GM18519 (cell line): ENCODE data around the gene SNAI3.

Source experiments
- ATAC-seq: cut with Tn5 transposase; IDR thresholded peaks from one replicate; pipeline ENCODE4 v1.9.1; 2021; ENCODE audit warnings: mild to moderate bottlenecking, moderate library complexity; ENCODE audit not compliant: unreplicated experiment, low FRiP score

Gene SNAI3

DNA sequence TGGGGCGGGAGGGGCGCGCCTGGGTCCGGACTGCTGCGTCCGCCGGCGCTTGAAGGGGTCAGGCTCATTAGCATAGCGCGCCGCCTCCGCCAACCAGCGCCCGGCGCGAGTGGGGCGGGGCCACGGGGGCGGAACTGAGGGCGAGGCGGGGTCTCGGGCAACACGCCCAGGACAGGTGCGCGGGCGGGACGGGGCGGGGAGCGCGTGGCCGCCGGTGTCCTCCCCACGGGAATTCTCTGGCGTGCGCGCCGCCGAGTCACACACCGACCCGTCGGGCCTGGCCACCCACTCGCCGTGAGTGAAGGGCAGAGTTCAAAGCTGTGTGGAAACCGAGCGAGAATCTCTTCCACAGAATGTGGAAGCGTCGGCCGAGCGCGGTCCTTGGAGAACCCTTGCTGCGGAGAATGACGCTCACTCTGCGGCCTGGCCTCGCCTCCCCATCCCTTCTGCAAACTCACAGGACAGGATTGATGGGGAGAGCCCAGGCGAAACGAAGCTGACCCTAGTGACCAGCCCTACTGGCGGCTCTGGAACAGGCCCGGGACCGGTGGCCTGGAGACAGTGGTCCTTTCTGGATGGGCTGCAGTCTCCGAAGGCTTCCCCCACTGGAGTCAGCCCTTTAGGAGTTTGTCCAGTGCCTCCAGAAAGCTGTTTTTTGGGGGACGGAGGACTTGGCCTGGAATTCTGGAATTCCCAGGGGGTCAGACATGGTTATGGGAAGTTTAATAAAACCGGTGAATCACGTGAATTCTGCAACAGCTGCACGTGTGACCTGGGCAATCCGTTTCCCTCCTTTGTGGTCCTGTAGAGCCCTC lies at the start of gene SNAI3:
Gene SNAI3 (minus strand): TSS at position 69 of the 815 bp plus-strand sequence. CDS start 101 bp downstream, outside the sequence.
- no peak for ATAC-seq

- no peak for ATAC-seq
These were observed 49.8 kb upstream of the SNAI3 start for GRCh38 chr16:88736088-88736487.

DNA sequence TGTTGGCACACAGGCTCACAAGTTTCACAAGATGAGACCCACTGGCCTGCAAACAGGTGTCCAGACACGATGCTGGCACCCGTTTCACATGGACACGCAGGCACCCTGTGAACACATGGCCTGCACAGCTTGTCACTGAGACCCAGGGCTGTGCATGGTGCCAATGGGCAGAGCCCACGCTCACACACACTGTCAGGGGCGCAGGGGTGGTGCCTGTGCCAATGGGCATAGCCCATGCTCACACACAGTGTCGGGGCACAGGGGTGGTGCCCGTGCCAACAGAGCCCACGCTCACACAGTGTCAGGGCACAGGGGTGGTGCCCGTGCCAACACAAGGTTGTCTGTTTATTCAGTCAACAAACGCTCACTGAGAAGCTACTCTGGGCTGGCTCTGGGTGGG lies 49.3 kb upstream of the SNAI3 start:
- ATAC-seq = no peak

DNA sequence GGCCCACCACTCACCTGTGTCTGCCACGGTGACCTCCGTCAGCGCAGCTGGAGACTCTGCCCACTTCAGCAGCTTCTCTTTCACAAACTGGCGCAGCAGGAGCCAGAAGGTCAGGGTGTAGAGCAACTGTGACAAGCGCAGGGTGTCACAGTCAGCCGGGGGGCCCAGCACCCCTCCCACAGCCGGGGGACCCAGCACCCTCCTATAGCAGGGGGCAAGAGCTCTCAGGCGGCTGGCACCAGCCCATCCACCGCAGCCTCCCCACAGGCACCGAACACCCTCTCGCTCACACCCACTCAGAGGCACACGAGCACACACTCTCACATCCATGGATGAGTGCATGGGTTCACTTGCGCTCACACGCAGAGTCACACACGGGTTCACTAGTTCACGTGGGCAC lies 48.8 kb upstream of the SNAI3 start:
- ATAC-seq = no peak

DNA sequence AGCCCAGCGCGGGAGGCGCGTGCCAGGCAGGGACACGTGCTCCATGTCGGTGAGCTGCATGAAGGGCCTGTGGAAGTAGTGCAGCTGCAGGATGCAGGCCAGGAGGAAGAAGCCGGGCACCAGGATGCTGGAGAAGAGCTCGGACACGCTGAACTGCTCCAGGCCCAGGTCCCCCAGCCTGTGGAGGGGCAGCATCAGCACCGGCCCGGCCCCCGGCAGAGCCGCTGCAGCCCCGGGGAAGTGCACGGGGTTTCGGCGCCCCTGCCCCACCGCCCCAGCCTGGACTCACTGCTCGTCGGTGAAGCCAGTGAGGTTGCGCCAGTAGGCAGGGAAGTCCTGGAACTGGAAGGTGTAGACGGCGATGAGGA lies 48.0 kb upstream of the SNAI3 start:
- ATAC-seq = no peak

GRCh38 chr16:88733630-88734360 lies 47.5 kb upstream of the SNAI3 start:
- no peak for ATAC-seq

DNA sequence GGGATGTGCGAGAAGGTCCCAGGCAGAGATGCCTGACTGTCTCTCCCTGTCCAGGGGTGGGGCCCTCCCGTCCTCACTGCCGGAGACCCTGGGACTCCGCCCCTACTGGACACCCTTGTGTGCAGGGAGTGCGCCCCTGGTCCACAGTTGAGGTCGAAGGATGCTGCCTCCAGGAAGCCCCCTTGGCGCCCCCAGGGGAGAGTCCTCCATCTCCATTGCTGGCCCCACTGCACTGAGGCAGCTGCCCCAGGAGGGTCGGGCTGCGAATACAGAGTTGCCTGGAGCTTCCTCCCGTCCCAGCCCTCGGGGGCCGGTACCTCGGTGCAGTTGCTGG lies 46.6 kb upstream of the SNAI3 start:
- ATAC-seq = no peak

DNA sequence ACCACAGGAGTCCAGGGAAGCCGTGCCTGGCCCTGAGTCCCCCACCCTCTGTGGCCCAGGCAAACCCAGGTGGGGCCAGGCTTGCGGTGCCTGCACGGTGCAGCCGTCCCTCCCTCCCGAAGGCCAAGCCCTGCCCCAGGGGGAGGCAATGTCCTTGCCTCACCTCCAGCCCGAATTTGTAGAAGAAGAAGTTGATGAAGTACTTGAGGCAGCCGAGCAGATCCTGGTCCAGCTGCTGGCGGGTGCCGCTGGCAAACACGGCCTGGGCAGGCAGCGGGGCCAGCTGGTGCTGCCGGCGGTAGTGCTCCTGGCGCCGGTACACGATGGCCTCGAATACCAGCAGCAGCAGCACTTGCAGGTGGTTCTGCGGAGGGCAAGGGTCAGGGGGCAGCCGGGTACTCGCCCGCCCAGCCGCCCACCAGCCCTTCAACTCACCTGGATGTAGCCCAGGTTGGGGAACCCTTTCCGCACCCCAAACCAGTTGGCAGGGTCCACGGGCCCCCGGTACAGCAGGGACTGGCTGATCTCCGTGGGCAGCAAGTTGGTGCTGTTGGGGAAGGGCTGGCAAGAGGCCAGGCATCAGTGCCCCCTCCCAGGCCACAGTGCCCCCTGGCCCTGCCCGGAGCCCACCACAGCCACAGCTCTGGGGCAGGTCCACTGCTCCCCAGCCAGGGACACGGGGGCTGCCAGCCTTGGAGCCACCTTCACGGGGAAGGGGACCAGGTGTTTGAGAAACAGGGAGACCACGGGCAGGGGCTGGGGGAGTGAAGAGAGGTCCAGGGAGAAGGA lies 46.1 kb upstream of the SNAI3 start:
- ATAC-seq = no peak

- ATAC-seq = no peak
These were observed 45.4 kb upstream of the SNAI3 start for GRCh38 chr16:88731699-88732098.

- ATAC-seq = no peak
These were observed 44.6 kb upstream of the SNAI3 start for GRCh38 chr16:88730632-88731607.

DNA sequence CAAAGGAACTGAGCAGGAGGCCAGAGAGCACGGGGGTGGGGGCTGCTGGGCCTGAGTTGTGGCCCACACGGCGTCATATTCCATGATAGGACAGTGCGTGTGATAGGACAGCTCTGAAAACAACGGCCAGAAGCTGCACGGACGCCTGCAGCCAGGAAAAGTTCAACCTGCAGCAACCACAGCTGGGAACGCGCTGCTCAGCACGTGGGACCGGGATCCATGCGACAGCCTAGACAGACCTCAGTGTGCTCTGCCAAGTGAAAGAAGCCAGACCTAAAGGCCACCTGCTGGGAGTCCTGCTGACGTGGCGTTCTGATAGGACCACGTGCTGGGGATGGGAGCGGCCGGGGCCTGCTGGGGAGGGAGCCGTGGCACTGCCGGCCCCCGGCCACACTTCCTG lies 41.6 kb upstream of the SNAI3 start:
- ATAC-seq = no peak

DNA sequence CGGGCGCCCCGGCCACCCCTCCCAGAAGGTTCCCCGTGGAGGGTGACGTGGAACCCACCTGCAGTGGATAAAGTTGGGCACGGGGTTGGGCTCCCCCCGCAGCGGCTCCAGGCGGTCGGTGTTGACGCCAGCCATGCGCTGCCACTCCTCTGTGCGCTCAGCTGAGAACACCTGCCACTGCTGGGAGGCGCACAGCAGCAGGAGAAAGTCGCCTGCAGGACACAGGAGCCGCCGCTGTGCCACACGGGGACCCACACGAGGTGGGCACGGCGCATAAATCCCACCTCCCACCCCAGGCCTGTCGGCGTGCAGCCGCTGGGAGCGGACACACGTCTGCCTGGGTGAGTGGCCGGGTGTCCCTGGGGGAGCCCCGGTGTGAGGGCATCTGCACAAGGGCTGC lies 40.7 kb upstream of the SNAI3 start:
- ATAC-seq = no peak

DNA sequence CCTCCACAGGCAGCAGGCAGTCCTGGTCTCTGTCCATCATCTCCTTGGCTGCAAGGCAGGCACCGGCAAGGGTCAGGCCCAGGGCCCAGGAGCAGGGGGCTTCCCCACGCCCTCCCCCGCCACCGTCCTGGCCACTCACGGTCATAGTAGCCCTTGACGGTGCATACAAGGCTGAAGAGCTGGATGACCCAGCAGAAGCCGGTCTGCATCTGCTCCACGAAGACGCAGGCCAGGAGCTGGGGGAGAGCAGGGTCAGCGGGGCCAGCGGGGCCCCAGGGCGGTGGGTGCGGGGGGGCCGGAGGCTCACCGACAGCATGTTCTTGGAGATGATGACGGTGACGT lies 40.1 kb upstream of the SNAI3 start:
- ATAC-seq = no peak

GRCh38 chr16:88725609-88726407 lies 39.5 kb upstream of the SNAI3 start:
- no peak for ATAC-seq

GRCh38 chr16:88724855-88725555 lies 38.7 kb upstream of the SNAI3 start:
- ATAC-seq = no peak

- no peak for ATAC-seq
These were observed 37.6 kb upstream of the SNAI3 start for GRCh38 chr16:88723911-88724310.

DNA sequence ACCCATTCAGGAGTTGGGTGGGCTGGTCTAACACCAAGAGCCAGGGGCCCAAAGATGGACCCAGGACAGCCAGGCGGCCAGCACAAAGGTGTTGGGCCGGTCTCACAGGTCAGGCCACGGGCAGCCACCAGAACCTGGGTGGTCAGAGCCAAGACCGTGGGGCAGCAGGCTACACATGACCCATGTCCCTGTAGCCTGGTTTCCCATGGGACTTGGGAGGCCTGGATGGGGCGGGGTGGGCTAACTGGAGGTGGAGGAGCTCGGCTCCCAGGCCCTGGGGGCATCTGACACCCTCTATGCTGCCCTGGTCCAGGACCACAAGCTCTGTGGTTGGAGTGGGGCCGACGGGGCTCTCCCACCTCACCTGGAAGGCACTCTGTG lies 37.2 kb upstream of the SNAI3 start:
- ATAC-seq = no peak

- ATAC-seq = no peak
These were observed 36.6 kb upstream of the SNAI3 start for GRCh38 chr16:88722784-88723506.
